Right lobe of liver (tissue), 6 donors: ENCODE results near the gene CHRM4. TPM values are rescaled to one million over a fixed set of nuclear protein-coding genes. Genes with fewer than 3 reads are reported as not detected.

Experiments used
- ATAC-seq, 4 donors: fragments of 200-7000 bp; cut with Tn5 transposase; one replicate each; pipeline ENCODE4 v1.9.1; 2020; ENCODE audit warnings: mild to moderate bottlenecking in 4 of 4, moderate library complexity in 4 of 4
- DNase-seq, 3 donors: peaks; one replicate each; pipeline ENCODE4 v3.0.0-alpha.2; 2020
- H3K27ac ChIP-seq, 3 donors: fragments of 200-600 bp; one replicate each; pipeline ENCODE4 v1.8.0; 2022
- H3K27me3 ChIP-seq, 2 donors: fragments of 200-600 bp; one replicate each; pipeline ENCODE4 v1.8.0; 2022
- H3K36me3 ChIP-seq, 4 donors: fragments of 200-600 bp; sonication (generic) in 1 of 4; one replicate each; pipeline versions ENCODE4 v1.5.1 to v1.8.0; 2017 to 2022; ENCODE audit warnings: control low read depth in 1 of 4
- H3K4me1 ChIP-seq, 4 donors: fragments of 200-600 bp; sonication (generic) in 1 of 4; one replicate each; pipeline versions ENCODE4 v1.5.1 to v1.8.0; 2017 to 2022; ENCODE audit warnings: control low read depth in 1 of 4
- H3K4me3 ChIP-seq, 3 donors: fragments of 200-600 bp; one replicate each; pipeline ENCODE4 v1.8.0; 2022
- H3K9me3 ChIP-seq, 4 donors: fragments of 200-600 bp; sonication (generic) in 1 of 4; one replicate each; pipeline versions ENCODE4 v1.5.1 to v1.8.0; 2017 to 2022; ENCODE audit warnings: control low read depth in 1 of 4
- CTCF ChIP-seq, 4 donors: fragments of 200-600 bp in 3 of 4; fragments of 450-650 bp in 1 of 4; IDR thresholded peaks; one replicate each; pipeline versions ENCODE4 v1.5.1 to v1.8.0; 2016 to 2022; ENCODE audit warnings: antibody characterized with exemption in 4 of 4, mild to moderate bottlenecking in 2 of 4
- POLR2A ChIP-seq: fragments of 450-650 bp; IDR thresholded peaks from one replicate; pipeline ENCODE4 v1.6.1; 2017; ENCODE audit warnings: antibody characterized with exemption, mild to moderate bottlenecking
- WGBS: methylation state at CpG from one replicate; pipeline ENCODE4 v1.1.6; 2018; ENCODE audit warnings: low coverage, low lambda C conversion rate; ENCODE audit not compliant: insufficient coverage; ENCODE audit errors: missing lambda C conversion rate; 5-methylcytosine and 5-hydroxymethylcytosine counted together
- intact Hi-C, 2 donors: fragments of 100-400 bp; cut with DNase I; formaldehyde crosslinking; loops; one replicate each; pipeline versions ENCODE4 v1.11.2 to v1.14.1; 2022
- total RNA-seq, 6 experiments: library from RNA; depleted of rRNA in 2 of 6; stranded (reverse); fragments of >200 nt in 2 of 6; fragmentation: NEBNext Ultra II Directional in 3 of 6; extraction: Animal tissue kit (Norgen Biotek cat#: 25700) in 3 of 6; gene quantifications; one replicate each; pipeline versions ENCODE4 v1.1.0 to v1.2.4, GENCODE V29; 2016 to 2023
- donor health status: DM: no; HTN: yes; CAD: no.
- donor health status: DM: no; HTN: no; CAD: no.
- donor health status: DM: no; HTN: no; CAD: no.
- donor health status: DM: no; HTN: yes; CAD: no.
- donor health status: DM: no; HTN: yes; CAD: no.

The CHRM4 gene
- total RNA-seq, 6 experiments from 2014 or later, result not detected

GRCh38 chr11:46378811-46379481 is 12.6 kb downstream of the CHRM4 start:
- Histone ChIP-seq H3K4me1 (peaks cover 0 to 8% (median 3%) of the 10 kb centered on the region in 4 donors), H3K27me3 (no peaks in the 10 kb centered on the region), H3K9me3 (no peaks in the 10 kb centered on the region), H3K36me3 (peaks cover 0 to 25% (median 12%) of the 10 kb centered on the region in 4 donors), H3K4me3 (no peak overlapping the region), H3K27ac (no peak overlapping the region)
- intact Hi-C loops, result no loop called here
- ATAC-seq (no peak), DNase-seq (no peak)
- no CpG with 5 or more reads among the region's 20 CpGs for WGBS
- TF ChIP-seq CTCF (IDR thresholded peaks at IDR 0.05), result no peak
- TF ChIP-seq POLR2A, result no peak

GRCh38 chr11:46378296-46378695 is 13.3 kb downstream of the CHRM4 start:
- H3K27me3 ChIP-seq, result no peaks in the 10 kb centered on the region
- no peak overlapping the region for H3K4me3 ChIP-seq
- H3K36me3 ChIP-seq, result peaks cover 0 to 28% (median 16%) of the 10 kb centered on the region in 4 donors
- DNase-seq (no peak), ATAC-seq (no peak)
- H3K9me3 ChIP-seq, result no peaks in the 10 kb centered on the region
- no peak for TF ChIP-seq CTCF (IDR thresholded peaks at IDR 0.05)
- no peak for TF ChIP-seq POLR2A
- H3K4me1 ChIP-seq, result peaks cover 0 to 8% (median 3%) of the 10 kb centered on the region in 4 donors
- intact Hi-C loops, result no loop called here
- WGBS, result 80% methylated on average over 2 of the region's 10 CpGs
- H3K27ac ChIP-seq, result no peak overlapping the region

DNA sequence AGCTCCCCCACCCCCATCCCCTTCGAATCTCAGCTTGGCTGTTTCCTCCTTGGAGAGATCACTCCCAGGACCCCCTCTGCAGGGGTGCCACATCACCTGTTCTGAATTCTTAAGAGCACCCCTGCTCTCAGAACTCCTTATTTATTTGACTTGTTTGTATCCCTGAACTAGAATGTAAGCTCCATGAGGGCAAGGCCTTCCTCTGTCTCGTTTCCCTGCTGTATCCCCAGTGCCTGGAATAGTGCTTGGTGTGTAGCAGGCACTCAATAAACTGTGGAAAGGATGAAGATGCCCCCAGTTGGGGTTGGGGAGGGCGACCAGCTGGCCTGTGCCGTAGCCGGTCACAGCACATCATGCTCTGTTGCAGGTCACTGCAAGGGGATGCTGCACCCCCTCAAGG is 13.7 kb downstream of the CHRM4 start:
- Histone ChIP-seq H3K27me3 (no peaks in the 10 kb centered on the region), H3K9me3 (no peaks in the 10 kb centered on the region), H3K4me3 (no peak overlapping the region), H3K4me1 (peaks cover 0 to 8% (median 3%) of the 10 kb centered on the region in 4 donors), H3K36me3 (peaks cover 0 to 28% (median 16%) of the 10 kb centered on the region in 4 donors), H3K27ac (no peak overlapping the region)
- 86% methylated on average over 2 of the region's 5 CpGs for WGBS
- TF ChIP-seq CTCF (IDR thresholded peaks at IDR 0.05), result no peak
- TF ChIP-seq POLR2A, result no peak
- ATAC-seq (no peak), DNase-seq (no peak)
- intact Hi-C loops, result no loop called here

DNA sequence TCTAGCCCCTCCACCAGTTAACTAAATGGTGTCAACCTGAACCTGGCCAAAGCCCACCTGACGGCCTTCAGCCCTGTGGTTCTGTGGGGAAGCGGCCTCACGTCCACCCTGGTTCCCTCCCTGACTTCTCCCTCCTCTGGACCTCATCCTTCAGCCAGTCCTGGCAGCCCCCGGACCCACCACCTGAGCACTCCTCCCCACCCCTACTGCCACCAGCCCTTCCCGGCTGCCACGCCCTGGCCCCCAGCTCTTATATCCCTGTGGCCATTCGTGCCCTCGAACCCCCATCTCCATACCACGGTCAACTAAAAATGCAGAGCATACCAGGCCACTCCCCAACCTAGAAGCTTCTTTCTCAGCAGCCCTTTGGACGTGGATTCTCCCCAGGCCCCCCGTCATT is 14.3 kb downstream of the CHRM4 start:
- 86% methylated on average over 4 of the region's 11 CpGs for WGBS
- H3K4me3 ChIP-seq, result no peak overlapping the region
- H3K9me3 ChIP-seq, result no peaks in the 10 kb centered on the region
- peaks cover 0 to 6% (median 3%) of the 10 kb centered on the region in 4 donors for H3K4me1 ChIP-seq
- DNase-seq, result no peak
- ATAC-seq, result no peak
- no peak for TF ChIP-seq CTCF (IDR thresholded peaks at IDR 0.05)
- no peaks in the 10 kb centered on the region for H3K27me3 ChIP-seq
- intact Hi-C loops, result no loop called here
- no peak overlapping the region for H3K27ac ChIP-seq
- H3K36me3 ChIP-seq, result peaks cover 0 to 28% (median 16%) of the 10 kb centered on the region in 4 donors
